IMR-90 (cell line): ENCODE results near the gene PIAS2.

ENCODE experiments used
- BHLHE40 ChIP-seq: fragments of 150-350 bp; IDR thresholded peaks from 2 replicates; pipeline ENCODE4 v1.6.1; 2016; ENCODE audit warnings: mild to moderate bottlenecking, low read depth, low read length
- CEBPB ChIP-seq: IDR thresholded peaks from 2 replicates; pipeline ENCODE4 v1.6.1; 2012; ENCODE audit warnings: low read depth, low read length, improper control_type of control experiment
- CTCF ChIP-seq: conservative IDR thresholded peaks from 2 replicates; pipeline ENCODE4 v1.5.1; 2012; ENCODE audit warnings: mild to moderate bottlenecking, low read depth, low read length, improper control_type of control experiment
- ELK1 ChIP-seq: fragments of 150-350 bp; IDR thresholded peaks from 2 replicates; pipeline ENCODE4 v1.6.1; 2016; ENCODE audit warnings: low read depth, mild to moderate bottlenecking, low read length, moderate library complexity, borderline replicate concordance
- FOS ChIP-seq: fragments of 150-350 bp; IDR thresholded peaks from 2 replicates; pipeline ENCODE4 v1.6.1; 2016; ENCODE audit warnings: low read depth, low read length
- MAFK ChIP-seq: IDR thresholded peaks from 2 replicates; pipeline ENCODE4 v1.6.1; 2012; ENCODE audit warnings: low read depth, low read length, improper control_type of control experiment
- NFE2L2 ChIP-seq: fragments of 150-350 bp; IDR thresholded peaks from 2 replicates; pipeline ENCODE4 v1.6.1; 2016; ENCODE audit warnings: low read depth, mild to moderate bottlenecking, low read length
- POLR2A ChIP-seq: IDR thresholded peaks from 2 replicates; pipeline ENCODE4 v1.6.1; 2012; ENCODE audit warnings: mild to moderate bottlenecking, low read depth, low read length
- RAD21 ChIP-seq: IDR thresholded peaks from 2 replicates; pipeline ENCODE4 v1.6.1; 2012; ENCODE audit warnings: low read length, improper control_type of control experiment
- RFX5 ChIP-seq: IDR thresholded peaks from 2 replicates; pipeline ENCODE4 v1.8.0; 2012; ENCODE audit warnings: low read depth, mild to moderate bottlenecking, low read length, moderate library complexity
- SMC3 ChIP-seq: fragments of 150-350 bp; IDR thresholded peaks from 2 replicates; pipeline ENCODE4 v1.6.1; 2016; ENCODE audit warnings: low read depth, mild to moderate bottlenecking, antibody characterized with exemption, low read length, moderate library complexity
- USF2 ChIP-seq: fragments of 150-350 bp; IDR thresholded peaks from 2 replicates; pipeline ENCODE4 v1.6.1; 2017; ENCODE audit warnings: mild to moderate bottlenecking, antibody characterized with exemption, low read length, low read depth

- no peak for TF ChIP-seq POLR2A
- TF ChIP-seq ELK1: no peak
- TF ChIP-seq FOS: no peak
- no peak for TF ChIP-seq CTCF
- no peak for TF ChIP-seq SMC3
- TF ChIP-seq NFE2L2: no peak
- no peak for TF ChIP-seq BHLHE40
- TF ChIP-seq MAFK: no peak
- TF ChIP-seq USF2: no peak
- no peak for TF ChIP-seq RAD21
- no peak for TF ChIP-seq RFX5
- TF ChIP-seq CEBPB: no peak
These were observed 35.9 kb upstream of the PIAS2 start for GRCh38 chr18:46953195-46953594.
